Measurements from ENCODE around the gene VGF.

Gene VGF

GRCh38 chr7:101185258-101185839, 20.0 kb upstream of the VGF start:
- peak; percentile 44 for DNase-seq

- no peak for DNase-seq
Measured at GRCh38 chr7:101180130-101180755, 14.9 kb upstream of the VGF start, which contains the start of gene NAT16. NAT16 (minus strand) TSS chr7:101180293; CDS start chr7:101174807, 5,486 bp downstream.

GRCh38 chr7:101179713-101180112, 14.3 kb upstream of the VGF start:
- DNase-seq = no peak

- DNase-seq = no peak
Measured at GRCh38 chr7:101179117-101179516, 13.7 kb upstream of the VGF start.

GRCh38 chr7:101177644-101178043, 12.3 kb upstream of the VGF start:
- no peak for DNase-seq

GRCh38 chr7:101175664-101176063, 10.3 kb upstream of the VGF start:
- no peak for DNase-seq

GRCh38 chr7:101174322-101174854, 9.0 kb upstream of the VGF start:
- DNase-seq = no peak

GRCh38 chr7:101173752-101174244, 8.4 kb upstream of the VGF start:
- peak; percentile 43 for DNase-seq

- peak; percentile 64 for DNase-seq
Measured at GRCh38 chr7:101172854-101173751, 7.7 kb upstream of the VGF start.

GRCh38 chr7:101172005-101172853, 6.9 kb upstream of the VGF start:
- DNase-seq = no peak

GRCh38 chr7:101171442-101171837, 6.1 kb upstream of the VGF start:
- no peak for DNase-seq

- no peak for DNase-seq
Measured at GRCh38 chr7:101170617-101171441, 5.5 kb upstream of the VGF start.

GRCh38 chr7:101169838-101170551, 4.6 kb upstream of the VGF start:
- peak; percentile 51 for DNase-seq

GRCh38 chr7:101169110-101169837, 3.9 kb upstream of the VGF start:
- no peak for DNase-seq

GRCh38 chr7:101168412-101169049, 3.2 kb upstream of the VGF start:
- DNase-seq = no peak

- DNase-seq = no peak
Measured at GRCh38 chr7:101167645-101168411, 2.5 kb upstream of the VGF start.

GRCh38 chr7:101166909-101167644, 1.7 kb upstream of the VGF start:
- DNase-seq = peak; percentile 81

GRCh38 chr7:101166648-101166908, 1.2 kb upstream of the VGF start:
- no peak for DNase-seq

All from fibroblast of skin of right quadriceps (primary cell).